ENCODE measurements around the gene SUMF1. TPM values are rescaled to one million over a fixed set of nuclear protein-coding genes. Genes with fewer than 3 reads are reported as not detected.
A peak's percentile ranks its signal among the peaks of the same experiment; 100 is the strongest.

SUMF1 gene
- total RNA-seq, 5 donors from 2014 or later (not counting 1 experiment from before 2014, with no cell fraction given), result 15.5 to 20.8 (median 17.2) TPM

GRCh38 chr3:4478261-4478660 is 11.2 kb upstream of the SUMF1 start:
- H3K27me3 Mint-ChIP-seq, result peaks cover 21 to 22% of the 10 kb centered on the region in 2 donors
- no peaks in the 10 kb centered on the region for H3K36me3 Mint-ChIP-seq
- H3K4me3 Mint-ChIP-seq, result no peak overlapping the region
- ATAC-seq (replicated peaks in 1 of 4) (no peak), DNase-seq (no peak)
- H3K9me3 ChIP-seq, result no peaks in the 10 kb centered on the region
- WGBS (ENCODE audit: insufficient coverage), result 40% methylated on average over 1 of the region's 3 CpGs
- H3K27ac Mint-ChIP-seq, result no peak overlapping the region
- H3K27me3 ChIP-seq (replicated peaks in 1 of 2; ENCODE audit: control insufficient read depth in 2 of 2, extremely low read depth in 1 of 2, insufficient read depth in 2 of 2, low read length in 1 of 2), result no peaks in the 10 kb centered on the region
- ChIA-PET POLR2A (no interaction called here), CTCF (no interaction called here)
- H3K9me3 Mint-ChIP-seq, result no peaks in the 10 kb centered on the region
- H3K4me3 ChIP-seq (ENCODE audit: control insufficient read depth in 1 of 2, extremely low read depth in 1 of 2, low read length in 1 of 2), result no peak overlapping the region
- H3K4me1 Mint-ChIP-seq, result peaks cover 0 to 5% (median 0%) of the 10 kb centered on the region in 3 donors
- H3K36me3 ChIP-seq (ENCODE audit: control insufficient read depth in 2 of 2, extremely low read depth in 1 of 2, insufficient read depth in 1 of 2, low read length in 1 of 2), result no peaks in the 10 kb centered on the region
- no peak overlapping the region for H3K27ac ChIP-seq (ENCODE audit: low read length)
- H3K4me1 ChIP-seq (ENCODE audit: control insufficient read depth in 1 of 2, extremely low read depth in 1 of 2, insufficient read depth in 2 of 2, low read length in 2 of 2), result no peaks in the 10 kb centered on the region

DNA sequence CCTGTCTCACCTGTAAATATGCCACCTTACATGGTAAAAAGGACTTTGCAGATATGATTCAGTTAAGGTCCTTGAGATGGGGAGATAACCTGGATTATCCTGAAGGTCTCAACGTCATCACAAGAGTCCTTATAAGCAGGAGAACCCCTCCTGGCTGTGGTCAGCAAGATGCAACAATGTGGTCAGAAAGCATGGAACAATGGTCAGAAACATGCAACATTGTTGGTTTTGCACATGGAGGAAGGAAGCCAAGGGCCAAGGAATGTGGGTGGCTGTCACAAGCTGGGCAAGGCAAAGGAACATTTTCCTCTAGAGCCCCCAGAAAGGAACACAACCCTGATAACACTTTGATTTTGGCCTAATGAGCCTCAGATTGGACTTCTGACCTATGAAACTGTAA is 9.4 kb upstream of the SUMF1 start:
- WGBS (ENCODE audit: insufficient coverage), result 71% methylated on average over 1 of the region's 1 CpG
- POLR2A ChIA-PET, result no interaction called here

DNA sequence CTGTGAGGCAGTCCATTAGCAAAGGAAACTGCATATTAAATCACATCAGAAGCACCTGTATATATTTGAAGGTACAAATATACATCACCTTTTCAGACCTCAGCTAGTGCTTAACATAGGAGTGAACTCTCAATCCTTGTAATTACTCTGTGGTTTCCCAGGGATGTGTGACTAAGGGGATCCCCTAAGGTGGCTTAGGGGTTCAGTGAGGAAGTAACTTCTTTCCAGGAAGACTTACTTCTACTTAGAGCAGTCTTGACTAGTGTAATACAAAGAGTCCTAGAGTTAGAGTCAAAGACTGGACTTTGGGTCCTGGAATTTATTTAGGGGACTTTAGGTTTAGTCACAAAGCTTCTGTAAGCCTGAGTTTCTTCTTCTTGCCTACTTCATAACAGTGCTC is 8.7 kb upstream of the SUMF1 start:
- Histone ChIP-seq H3K27me3 (replicated peaks in 1 of 2; ENCODE audit: control insufficient read depth in 2 of 2, extremely low read depth in 1 of 2, insufficient read depth in 2 of 2, low read length in 1 of 2) (peaks cover 0 to 8% of the 10 kb centered on the region in 2 experiments), H3K9me3 (no peaks in the 10 kb centered on the region), H3K27ac (ENCODE audit: low read length) (no peak overlapping the region), H3K4me1 (ENCODE audit: control insufficient read depth in 1 of 2, extremely low read depth in 1 of 2, insufficient read depth in 2 of 2, low read length in 2 of 2) (no peaks in the 10 kb centered on the region), H3K36me3 (ENCODE audit: control insufficient read depth in 2 of 2, extremely low read depth in 1 of 2, insufficient read depth in 1 of 2, low read length in 1 of 2) (no peaks in the 10 kb centered on the region), H3K4me3 (ENCODE audit: control insufficient read depth in 1 of 2, extremely low read depth in 1 of 2, low read length in 1 of 2) (no peak overlapping the region)
- no peak overlapping the region for H3K27ac Mint-ChIP-seq
- no peak for DNase-seq
- CTCF ChIA-PET, result interaction anchor here in 1 of 2 donors (0.6 kb wide), 1 partner anchor 16 kb away, joined by 3 read pairs; no protein-coding TSS in a partner anchor
- peaks cover 24 to 26% of the 10 kb centered on the region in 2 donors for H3K27me3 Mint-ChIP-seq
- no peaks in the 10 kb centered on the region for H3K36me3 Mint-ChIP-seq
- no peaks in the 10 kb centered on the region for H3K9me3 Mint-ChIP-seq
- POLR2A ChIA-PET, result no interaction called here
- no peak for ATAC-seq (replicated peaks in 1 of 4)
- H3K4me1 Mint-ChIP-seq, result peaks cover 0 to 5% (median 0%) of the 10 kb centered on the region in 3 donors
- H3K4me3 Mint-ChIP-seq, result no peak overlapping the region

More for the DNA sequence above, 9.4 kb upstream of the SUMF1 start:
- H3K4me3 Mint-ChIP-seq, result no peak overlapping the region
- no peaks in the 10 kb centered on the region for H3K36me3 Mint-ChIP-seq
- ATAC-seq (replicated peaks in 1 of 4) (no peak), DNase-seq (no peak)
- Histone ChIP-seq H3K4me1 (ENCODE audit: control insufficient read depth in 1 of 2, extremely low read depth in 1 of 2, insufficient read depth in 2 of 2, low read length in 2 of 2) (no peaks in the 10 kb centered on the region), H3K27me3 (replicated peaks in 1 of 2; ENCODE audit: control insufficient read depth in 2 of 2, extremely low read depth in 1 of 2, insufficient read depth in 2 of 2, low read length in 1 of 2) (peaks cover 0 to 8% of the 10 kb centered on the region in 2 experiments), H3K9me3 (no peaks in the 10 kb centered on the region), H3K4me3 (ENCODE audit: control insufficient read depth in 1 of 2, extremely low read depth in 1 of 2, low read length in 1 of 2) (no peak overlapping the region), H3K27ac (ENCODE audit: low read length) (no peak overlapping the region), H3K36me3 (ENCODE audit: control insufficient read depth in 2 of 2, extremely low read depth in 1 of 2, insufficient read depth in 1 of 2, low read length in 1 of 2) (no peaks in the 10 kb centered on the region)
- no peak overlapping the region for H3K27ac Mint-ChIP-seq
- H3K27me3 Mint-ChIP-seq, result peaks cover 24 to 26% of the 10 kb centered on the region in 2 donors
- no peaks in the 10 kb centered on the region for H3K9me3 Mint-ChIP-seq
- CTCF ChIA-PET, result no interaction called here
- peaks cover 0 to 5% (median 0%) of the 10 kb centered on the region in 3 donors for H3K4me1 Mint-ChIP-seq

DNA sequence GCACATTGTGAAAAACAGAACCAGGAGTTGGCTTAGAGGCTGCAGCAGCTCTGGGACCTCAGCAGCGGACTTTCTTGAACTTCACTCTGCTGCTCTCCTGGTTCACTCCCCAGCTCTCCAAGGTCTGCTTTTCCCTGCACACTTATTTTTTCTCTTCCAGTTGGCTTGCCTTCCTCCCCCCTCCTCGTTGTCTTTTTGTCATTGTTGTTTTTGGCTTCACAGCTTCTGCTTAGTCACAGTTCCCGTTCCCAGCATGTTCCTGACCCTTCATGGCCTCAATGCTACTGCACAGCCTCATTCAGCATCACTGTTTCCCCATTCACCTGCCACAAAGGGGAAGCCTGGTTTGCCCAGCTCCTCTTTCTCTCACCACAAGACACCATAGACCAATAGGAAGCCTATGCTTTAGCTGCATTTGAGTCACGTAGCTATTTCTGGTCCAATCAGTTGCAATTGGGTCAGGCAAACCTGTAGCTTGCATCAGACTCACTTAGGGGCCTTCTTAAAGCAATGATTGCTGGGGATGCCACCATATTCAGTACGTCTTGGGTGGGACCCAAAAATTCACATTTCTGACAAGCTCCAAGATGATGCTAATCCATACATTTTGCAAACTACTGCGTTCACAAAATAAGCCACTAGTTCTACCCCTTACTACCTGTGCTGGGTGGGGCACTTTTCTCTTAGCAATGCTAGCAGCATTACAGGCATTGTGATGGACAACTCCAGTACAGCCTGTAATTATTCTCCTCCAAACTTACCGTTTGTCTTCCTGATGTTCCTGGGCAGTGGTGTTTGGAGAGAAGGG is 7.8 kb upstream of the SUMF1 start:
- DNase-seq (peak in 7 of 35 experiments; percentile 3 to 34 (median 11)), ATAC-seq (replicated peaks in 1 of 4) (no peak)
- no peak overlapping the region for H3K4me3 ChIP-seq (ENCODE audit: control insufficient read depth in 1 of 2, extremely low read depth in 1 of 2, low read length in 1 of 2)
- H3K36me3 ChIP-seq (ENCODE audit: control insufficient read depth in 2 of 2, extremely low read depth in 1 of 2, insufficient read depth in 1 of 2, low read length in 1 of 2), result no peaks in the 10 kb centered on the region
- Mint-ChIP-seq H3K27ac (no peak overlapping the region), H3K36me3 (no peaks in the 10 kb centered on the region), H3K27me3 (peaks cover 23 to 25% of the 10 kb centered on the region in 2 donors), H3K4me3 (no peak overlapping the region), H3K4me1 (peaks cover 0 to 5% (median 0%) of the 10 kb centered on the region in 3 donors), H3K9me3 (no peaks in the 10 kb centered on the region)
- CTCF ChIA-PET, result interaction anchor here in 1 of 2 donors (0.5 to 0.6 kb wide), 2 partner anchors 15 to 18 kb away, joined by 3 to 4 read pairs; partner anchors contain the start of gene ITPR1
- POLR2A ChIA-PET, result interaction anchor here in 1 of 2 donors (0.6 kb wide), 1 partner anchor 395 kb away, joined by 3 read pairs; no protein-coding TSS in a partner anchor
- H3K27me3 ChIP-seq (replicated peaks in 1 of 2; ENCODE audit: control insufficient read depth in 2 of 2, extremely low read depth in 1 of 2, insufficient read depth in 2 of 2, low read length in 1 of 2), result peaks cover 0 to 8% of the 10 kb centered on the region in 2 experiments
- no peaks in the 10 kb centered on the region for H3K9me3 ChIP-seq
- H3K27ac ChIP-seq (ENCODE audit: low read length), result no peak overlapping the region
- WGBS (ENCODE audit: insufficient coverage), result 30% methylated on average over 5 of the region's 7 CpGs
- no peaks in the 10 kb centered on the region for H3K4me1 ChIP-seq (ENCODE audit: control insufficient read depth in 1 of 2, extremely low read depth in 1 of 2, insufficient read depth in 2 of 2, low read length in 2 of 2)

GRCh38 chr3:4472766-4473165 is 5.7 kb upstream of the SUMF1 start:
- no peak overlapping the region for H3K27ac ChIP-seq (ENCODE audit: low read length)
- Mint-ChIP-seq H3K9me3 (no peaks in the 10 kb centered on the region), H3K4me1 (peaks cover 0 to 5% (median 0%) of the 10 kb centered on the region in 3 donors), H3K27ac (no peak overlapping the region), H3K4me3 (no peak overlapping the region), H3K27me3 (peaks cover 16 to 19% of the 10 kb centered on the region in 2 donors), H3K36me3 (no peaks in the 10 kb centered on the region)
- H3K9me3 ChIP-seq, result no peaks in the 10 kb centered on the region
- WGBS (ENCODE audit: insufficient coverage), result 78% methylated on average over 2 of the region's 2 CpGs
- H3K4me1 ChIP-seq (ENCODE audit: control insufficient read depth in 1 of 2, extremely low read depth in 1 of 2, insufficient read depth in 2 of 2, low read length in 2 of 2), result no peaks in the 10 kb centered on the region
- no peak overlapping the region for H3K4me3 ChIP-seq (ENCODE audit: control insufficient read depth in 1 of 2, extremely low read depth in 1 of 2, low read length in 1 of 2)
- H3K36me3 ChIP-seq (ENCODE audit: control insufficient read depth in 2 of 2, extremely low read depth in 1 of 2, insufficient read depth in 1 of 2, low read length in 1 of 2), result no peaks in the 10 kb centered on the region
- peaks cover 0 to 8% of the 10 kb centered on the region in 2 experiments for H3K27me3 ChIP-seq (replicated peaks in 1 of 2; ENCODE audit: control insufficient read depth in 2 of 2, extremely low read depth in 1 of 2, insufficient read depth in 2 of 2, low read length in 1 of 2)
- DNase-seq (no peak), ATAC-seq (replicated peaks in 1 of 4) (no peak)
- CTCF ChIA-PET, result no interaction called here
- POLR2A ChIA-PET, result no interaction called here

DNA sequence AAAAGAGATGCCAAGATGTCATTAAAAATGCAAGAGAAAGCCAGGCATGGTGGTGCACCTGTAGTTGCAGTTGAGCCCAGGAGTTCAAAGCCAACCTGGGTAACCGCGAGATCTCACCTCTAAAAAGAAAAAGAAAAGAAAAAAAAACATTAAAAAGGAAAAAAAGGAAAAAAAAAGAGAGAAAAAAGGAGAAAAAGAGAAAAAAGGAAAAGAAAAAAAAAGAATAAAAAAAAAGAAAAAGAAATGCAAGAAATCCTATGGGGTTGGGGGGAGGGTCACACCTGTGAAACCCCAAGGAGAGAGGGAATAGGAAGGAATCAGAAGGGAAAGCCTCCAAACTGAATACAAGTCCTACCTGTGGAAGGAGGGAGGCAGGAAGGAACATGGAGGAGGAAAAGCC is 5.2 kb upstream of the SUMF1 start:
- Mint-ChIP-seq H3K4me1 (peaks cover 3 to 8% (median 4%) of the 10 kb centered on the region in 3 donors), H3K9me3 (no peaks in the 10 kb centered on the region), H3K27me3 (peaks cover 16 to 19% of the 10 kb centered on the region in 2 donors), H3K27ac (no peak overlapping the region), H3K4me3 (no peak overlapping the region), H3K36me3 (no peaks in the 10 kb centered on the region)
- POLR2A ChIA-PET, result no interaction called here
- no peak overlapping the region for H3K27ac ChIP-seq (ENCODE audit: low read length)
- ATAC-seq (replicated peaks in 1 of 4), result no peak
- H3K4me1 ChIP-seq (ENCODE audit: control insufficient read depth in 1 of 2, extremely low read depth in 1 of 2, insufficient read depth in 2 of 2, low read length in 2 of 2), result peaks cover 0 to 4% of the 10 kb centered on the region in 2 experiments
- no peak for DNase-seq
- CTCF ChIA-PET, result no interaction called here
- no peak overlapping the region for H3K4me3 ChIP-seq (ENCODE audit: control insufficient read depth in 1 of 2, extremely low read depth in 1 of 2, low read length in 1 of 2)
- peaks cover 0 to 8% of the 10 kb centered on the region in 2 experiments for H3K27me3 ChIP-seq (replicated peaks in 1 of 2; ENCODE audit: control insufficient read depth in 2 of 2, extremely low read depth in 1 of 2, insufficient read depth in 2 of 2, low read length in 1 of 2)
- no peaks in the 10 kb centered on the region for H3K36me3 ChIP-seq (ENCODE audit: control insufficient read depth in 2 of 2, extremely low read depth in 1 of 2, insufficient read depth in 1 of 2, low read length in 1 of 2)
- H3K9me3 ChIP-seq, result no peaks in the 10 kb centered on the region
- no CpG with 5 or more reads among the region's 2 CpGs for WGBS (ENCODE audit: insufficient coverage)

Data from T-cell (primary cell).